IMR-90 (cell line): ENCODE results near the gene CCL2. TPM values are rescaled to one million over a fixed set of nuclear protein-coding genes. Genes with fewer than 3 reads are reported as not detected.
A peak's percentile ranks its signal among the peaks of the same experiment; 100 is the strongest.

Experiments
- ATAC-seq: fragments of 200-7000 bp; cut with Tn5 transposase; 2 replicates; pipeline ENCODE4 v1.9.1; 2020; ENCODE audit warnings: low read depth, mild to moderate bottlenecking, moderate library complexity
- BruUV-seq: library from RNA; stranded (reverse); fragments of 400-500 nt; replicated peaks from 2 replicates; lab custom pipeline; 2021; lab: Mats Ljungman, UMichigan
- CTCF ChIA-PET: fragments of 300-600 bp; formaldehyde crosslinking; extraction: SDS; loops from one replicate; lab custom pipeline; 2021; ENCODE audit warnings: antibody characterized with exemption; lab: Yijun Ruan, JAX
- POLR2A ChIA-PET: fragments of 300-600 bp; sonication (Branson Sonifier 250); formaldehyde crosslinking; loops from one replicate; lab custom pipeline; 2022; ENCODE audit warnings: antibody characterized with exemption; ENCODE audit not compliant: unreplicated experiment; lab: Charles Lee
- DNase-seq: peaks from one replicate; pipeline ENCODE4 v3.0.0; 2013
- H2AFZ ChIP-seq: replicated peaks from 2 replicates; pipeline ENCODE3; 2013; ENCODE audit warnings: low read length, mild to moderate bottlenecking; ENCODE audit not compliant: poor library complexity
- H2AK5ac ChIP-seq: 2 replicates; pipeline ENCODE4 v1.6.1; 2013; ENCODE audit warnings: low read depth, low read length, inconsistent platforms
- H2AK9ac ChIP-seq: replicated peaks from 2 replicates; pipeline ENCODE3; 2013; ENCODE audit warnings: mild to moderate bottlenecking, low read depth, low read length, moderate library complexity; ENCODE audit not compliant: poor library complexity
- H2BK120ac ChIP-seq: 2 replicates; pipeline ENCODE4 v1.6.1; 2013; ENCODE audit warnings: low read depth, low read length, inconsistent platforms
- H2BK15ac ChIP-seq: 3 replicates; pipeline ENCODE4 v1.6.1; 2013; ENCODE audit warnings: low read depth, low read length, inconsistent platforms
- H2BK20ac ChIP-seq: 2 replicates; pipeline ENCODE4 v1.6.1; 2013; ENCODE audit warnings: low read depth, mild to moderate bottlenecking, inconsistent platforms, low read length, moderate library complexity
- H2BK5ac ChIP-seq: 2 replicates; pipeline ENCODE4 v1.6.1; 2013; ENCODE audit warnings: mild to moderate bottlenecking, low read depth, low read length, inconsistent platforms; ENCODE audit not compliant: poor library complexity, severe bottlenecking
- H3K14ac ChIP-seq: replicated peaks from 2 replicates; pipeline ENCODE4 v1.6.1; 2013; ENCODE audit warnings: low read depth, low read length, inconsistent platforms
- H3K18ac ChIP-seq: 2 replicates; pipeline ENCODE4 v1.6.1; 2013; ENCODE audit warnings: low read depth, low read length, control low read depth
- H3K23ac ChIP-seq: 2 replicates; pipeline ENCODE4 v1.6.1; 2013; ENCODE audit warnings: low read depth, low read length, inconsistent platforms
- H3K27ac ChIP-seq: 2 replicates; pipeline ENCODE4 v1.5.1; 2013; ENCODE audit warnings: mild to moderate bottlenecking, control low read depth, low read length; ENCODE audit not compliant: insufficient read depth
- H3K27me3 ChIP-seq: 2 replicates; pipeline ENCODE4 v1.6.1; 2013; ENCODE audit warnings: low read length; ENCODE audit not compliant: control insufficient read depth, insufficient read depth
- H3K36me3 ChIP-seq: 2 replicates; pipeline ENCODE4 v1.6.1; 2013; ENCODE audit warnings: low read length, mixed read lengths; ENCODE audit not compliant: control insufficient read depth, insufficient read depth
- H3K4ac ChIP-seq: 2 replicates; pipeline ENCODE4 v1.6.1; 2013; ENCODE audit warnings: low read depth, low read length, inconsistent platforms
- H3K4me1 ChIP-seq: 2 replicates; pipeline ENCODE4 v1.6.1; 2013; ENCODE audit warnings: low read length, mixed read lengths; ENCODE audit not compliant: control insufficient read depth, insufficient read depth
- H3K4me2 ChIP-seq: 2 replicates; pipeline ENCODE4 v1.6.1; 2013; ENCODE audit warnings: low read depth, mild to moderate bottlenecking, control low read depth, low read length, moderate library complexity
- H3K4me3 ChIP-seq: 2 replicates; pipeline ENCODE4 v1.5.1; 2013; ENCODE audit warnings: low read depth, mild to moderate bottlenecking, control low read depth, low read length, moderate library complexity; ENCODE audit not compliant: insufficient read depth
- H3K56ac ChIP-seq: 2 replicates; pipeline ENCODE4 v1.6.1; 2013; ENCODE audit warnings: low read length, inconsistent platforms; ENCODE audit not compliant: insufficient read depth; ENCODE audit errors: extremely low read depth
- H3K79me1 ChIP-seq, 2 experiments: 2 replicates each; pipeline ENCODE4 v1.6.1; 2013; ENCODE audit warnings: low read length in 2 of 2, inconsistent platforms in 1 of 2, low read depth in 1 of 2
- H3K9ac ChIP-seq: 2 replicates; pipeline ENCODE4 v1.6.1; 2013; ENCODE audit warnings: low read depth, low read length, control low read depth
- H3K9me1 ChIP-seq: 2 replicates; pipeline ENCODE4 v1.6.1; 2013; ENCODE audit warnings: low read length, inconsistent platforms; ENCODE audit not compliant: insufficient read depth
- H3K9me3 ChIP-seq: 2 replicates; pipeline ENCODE4 v1.6.1; 2013; ENCODE audit warnings: low read length; ENCODE audit not compliant: control insufficient read depth, insufficient read depth
- H4K20me1 ChIP-seq: 2 replicates; pipeline ENCODE4 v1.6.1; 2013; ENCODE audit warnings: low read length, inconsistent platforms; ENCODE audit not compliant: insufficient read depth
- H4K5ac ChIP-seq: 2 replicates; pipeline ENCODE4 v1.6.1; 2013; ENCODE audit warnings: mild to moderate bottlenecking, low read depth, low read length, control low read depth
- H4K8ac ChIP-seq, 2 experiments: 2 replicates each; pipeline ENCODE4 v1.6.1; 2013; ENCODE audit warnings: low read depth in 2 of 2, low read length in 2 of 2, control low read depth in 1 of 2, inconsistent platforms in 1 of 2
- H4K91ac ChIP-seq: 2 replicates; pipeline ENCODE4 v1.6.1; 2013; ENCODE audit warnings: low read depth, low read length, inconsistent platforms; ENCODE audit not compliant: insufficient read depth
- BHLHE40 ChIP-seq: fragments of 150-350 bp; IDR thresholded peaks from 2 replicates; pipeline ENCODE4 v1.6.1; 2016; ENCODE audit warnings: mild to moderate bottlenecking, low read depth, low read length
- CEBPB ChIP-seq: IDR thresholded peaks from 2 replicates; pipeline ENCODE4 v1.6.1; 2012; ENCODE audit warnings: low read depth, low read length, improper control_type of control experiment
- CHD1 ChIP-seq: IDR thresholded peaks from 2 replicates; pipeline ENCODE4 v1.6.1; 2012; ENCODE audit warnings: low read depth, low read length, improper control_type of control experiment
- CTCF ChIP-seq: conservative IDR thresholded peaks from 2 replicates; pipeline ENCODE4 v1.5.1; 2012; ENCODE audit warnings: mild to moderate bottlenecking, low read depth, low read length, improper control_type of control experiment
- FOS ChIP-seq: fragments of 150-350 bp; IDR thresholded peaks from 2 replicates; pipeline ENCODE4 v1.6.1; 2016; ENCODE audit warnings: low read depth, low read length
- MAFK ChIP-seq: IDR thresholded peaks from 2 replicates; pipeline ENCODE4 v1.6.1; 2012; ENCODE audit warnings: low read depth, low read length, improper control_type of control experiment
- MAZ ChIP-seq: IDR thresholded peaks from 2 replicates; pipeline ENCODE4 v1.6.1; 2012; ENCODE audit warnings: low read depth, mild to moderate bottlenecking, low read length, improper control_type of control experiment, moderate library complexity, borderline replicate concordance
- MXI1 ChIP-seq: IDR thresholded peaks from 2 replicates; pipeline ENCODE4 v1.6.1; 2012; ENCODE audit warnings: low read depth, mild to moderate bottlenecking, low read length, moderate library complexity, borderline replicate concordance
- NFE2L2 ChIP-seq: fragments of 150-350 bp; IDR thresholded peaks from 2 replicates; pipeline ENCODE4 v1.6.1; 2016; ENCODE audit warnings: low read depth, mild to moderate bottlenecking, low read length
- POLR2A ChIP-seq: IDR thresholded peaks from 2 replicates; pipeline ENCODE4 v1.6.1; 2012; ENCODE audit warnings: mild to moderate bottlenecking, low read depth, low read length
- RAD21 ChIP-seq: IDR thresholded peaks from 2 replicates; pipeline ENCODE4 v1.6.1; 2012; ENCODE audit warnings: low read length, improper control_type of control experiment
- RCOR1 ChIP-seq: IDR thresholded peaks from 2 replicates; pipeline ENCODE4 v1.6.1; 2012; ENCODE audit warnings: mild to moderate bottlenecking, low read length, improper control_type of control experiment; ENCODE audit not compliant: insufficient replicate concordance
- RFX5 ChIP-seq: IDR thresholded peaks from 2 replicates; pipeline ENCODE4 v1.8.0; 2012; ENCODE audit warnings: low read depth, mild to moderate bottlenecking, low read length, moderate library complexity
- SMC3 ChIP-seq: fragments of 150-350 bp; IDR thresholded peaks from 2 replicates; pipeline ENCODE4 v1.6.1; 2016; ENCODE audit warnings: low read depth, mild to moderate bottlenecking, antibody characterized with exemption, low read length, moderate library complexity
- WGBS, 2 experiments: methylation state at CpG; one replicate each; pipeline versions ENCODE4 v1.1.5 to v1.1.7; 2013; ENCODE audit warnings: missing lambda C conversion rate in 2 of 2; ENCODE audit not compliant: insufficient read length in 1 of 2; ENCODE audit errors: extremely low coverage in 2 of 2; 5-methylcytosine and 5-hydroxymethylcytosine counted together
- dilution Hi-C: fragments of 300-500 bp; cut with HindIII; formaldehyde crosslinking; loops from one replicate; pipeline ENCODE4 v1.14.3; 2018; ENCODE audit warnings: low sequenced_read_pairs; ENCODE audit not compliant: unreplicated experiment
- in situ Hi-C: fragments of 300-500 bp; cut with MboI; formaldehyde crosslinking; loops from 3 replicates; pipeline ENCODE4 v1.14.3; 2019; ENCODE audit warnings: low sequenced_read_pairs, inconsistent platforms, mixed read lengths
- intact Hi-C: fragments of 100-400 bp; cut with micrococcal nuclease; formaldehyde crosslinking; loops from 2 replicates; pipeline ENCODE4 v1.10.0; 2022
- polyA plus RNA-seq, 3 experiments: library from polyadenylated mRNA; depleted of rRNA; stranded (reverse); fragments of >200 nt; gene quantifications; 2 replicates each; pipeline ENCODE4 v1.2.3, GENCODE V29; 2012; ENCODE audit warnings: low replicate concordance in 1 of 3
- total RNA-seq: library from RNA; depleted of rRNA; stranded (reverse); fragments of >200 nt; gene quantifications from 2 replicates; pipeline ENCODE4 v1.2.3, GENCODE V29; 2012
- TF ChIP-seq, protein P1 (sequence below): fragments of 150-350 bp; IDR thresholded peaks from 2 replicates; pipeline ENCODE4 v1.6.1; 2017; ENCODE audit warnings: mild to moderate bottlenecking, antibody characterized with exemption, low read length, low read depth
- TF ChIP-seq, protein P2 (sequence below): fragments of 150-350 bp; IDR thresholded peaks from 2 replicates; pipeline ENCODE4 v1.6.1; 2016; ENCODE audit warnings: low read depth, mild to moderate bottlenecking, low read length, moderate library complexity, borderline replicate concordance

CCL2 gene
- total and polyA plus RNA-seq, 2 of the 4 experiments (the other 2 are of a cell fraction): 103 to 206 TPM

DNA sequence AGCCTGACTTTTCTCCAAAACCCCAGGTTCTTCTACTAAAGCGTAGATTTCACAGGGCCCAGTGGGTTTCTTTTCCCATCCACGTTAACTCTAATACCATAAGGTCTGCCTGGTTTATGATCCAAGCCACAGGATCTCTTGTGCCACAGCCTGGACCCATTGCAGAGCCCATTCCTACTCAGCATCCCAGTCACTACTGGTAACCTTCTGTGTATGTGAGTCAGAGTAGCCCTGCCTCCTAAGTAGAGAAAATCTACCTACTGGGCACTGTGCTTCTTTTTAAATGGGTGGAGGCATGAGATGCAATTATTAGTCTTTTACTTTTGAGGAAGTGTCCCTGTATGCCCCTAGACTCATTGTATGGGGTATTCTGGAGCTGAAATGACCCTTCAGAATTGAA lies 43.9 kb downstream of the CCL2 start:
- Histone ChIP-seq H3K9me1 (peaks cover 14% of the 10 kb centered on the region), H4K5ac (peak overlapping the region; percentile 32; the same call in 1 of the 2 replicates), H2BK15ac (peak overlapping the region; percentile 90; the same call in 2 of the 3 replicates), H3K79me1 (no peaks in the 10 kb centered on the region), H3K4me2 (no peak overlapping the region), H4K8ac (peak overlapping the region; percentile 41 to 49; a peak in 3 of 4 replicates), H3K9ac (no peak overlapping the region), H4K91ac (peak overlapping the region; percentile 75; the same call in 1 of the 2 replicates), H2AK5ac (peak overlapping the region; percentile 80), H2AK9ac (no peak overlapping the region), H3K4me3 (no peak overlapping the region), H3K23ac (no peak overlapping the region), H2BK120ac (peak overlapping the region; percentile 89), H2BK5ac (peak overlapping the region; percentile 44), H3K9me3 (no peaks in the 10 kb centered on the region), H3K14ac (peak overlapping the region; percentile 30), H3K56ac (no peak overlapping the region), H3K27ac (no peak overlapping the region), H2BK20ac (peak overlapping the region; percentile 77), H3K4me1 (peaks cover 21% of the 10 kb centered on the region), H2AFZ (peak overlapping the region; percentile 78), H3K27me3 (no peaks in the 10 kb centered on the region), H3K4ac (peak overlapping the region; percentile 72; the same call in 1 of the 2 replicates), H3K36me3 (no peaks in the 10 kb centered on the region), H4K20me1 (no peaks in the 10 kb centered on the region), H3K18ac (peak overlapping the region; percentile 91; the same call in 1 of the 2 replicates)
- dilution Hi-C loops (no loop called here), intact Hi-C loops (no loop called here), in situ Hi-C loops (no loop called here)
- DNase-seq (no peak), ATAC-seq (no peak)
- ChIA-PET POLR2A (no interaction called here), CTCF (interaction anchor here (1.0 to 1.2 kb wide), 2 partner anchors 24 to 62 kb away, joined by 3 to 4 read pairs; no protein-coding TSS in a partner anchor)
- BruUV-seq: no TSS peak
- WGBS, 2 experiments: no CpG with 5 or more reads among the region's 2 CpGs
- TF ChIP-seq MXI1: no peak
- TF ChIP-seq RFX5: no peak
- no peak for TF ChIP-seq CEBPB
- TF ChIP-seq CTCF: no peak
- TF ChIP-seq MAZ: no peak
- TF ChIP-seq BHLHE40: no peak
- no peak for TF ChIP-seq NFE2L2
- no peak for TF ChIP-seq FOS
- TF ChIP-seq, protein P1, sequence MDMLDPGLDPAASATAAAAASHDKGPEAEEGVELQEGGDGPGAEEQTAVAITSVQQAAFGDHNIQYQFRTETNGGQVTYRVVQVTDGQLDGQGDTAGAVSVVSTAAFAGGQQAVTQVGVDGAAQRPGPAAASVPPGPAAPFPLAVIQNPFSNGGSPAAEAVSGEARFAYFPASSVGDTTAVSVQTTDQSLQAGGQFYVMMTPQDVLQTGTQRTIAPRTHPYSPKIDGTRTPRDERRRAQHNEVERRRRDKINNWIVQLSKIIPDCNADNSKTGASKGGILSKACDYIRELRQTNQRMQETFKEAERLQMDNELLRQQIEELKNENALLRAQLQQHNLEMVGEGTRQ: no peak
- no peak for TF ChIP-seq MAFK
- no peak for TF ChIP-seq RCOR1
- TF ChIP-seq POLR2A: no peak
- no peak for TF ChIP-seq RAD21
- TF ChIP-seq, protein P2, sequence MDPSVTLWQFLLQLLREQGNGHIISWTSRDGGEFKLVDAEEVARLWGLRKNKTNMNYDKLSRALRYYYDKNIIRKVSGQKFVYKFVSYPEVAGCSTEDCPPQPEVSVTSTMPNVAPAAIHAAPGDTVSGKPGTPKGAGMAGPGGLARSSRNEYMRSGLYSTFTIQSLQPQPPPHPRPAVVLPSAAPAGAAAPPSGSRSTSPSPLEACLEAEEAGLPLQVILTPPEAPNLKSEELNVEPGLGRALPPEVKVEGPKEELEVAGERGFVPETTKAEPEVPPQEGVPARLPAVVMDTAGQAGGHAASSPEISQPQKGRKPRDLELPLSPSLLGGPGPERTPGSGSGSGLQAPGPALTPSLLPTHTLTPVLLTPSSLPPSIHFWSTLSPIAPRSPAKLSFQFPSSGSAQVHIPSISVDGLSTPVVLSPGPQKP: no peak
- no peak for TF ChIP-seq SMC3
- TF ChIP-seq CHD1: no peak
